ENCODE measurements around the gene CAMK1D.
"Not testable (repeated sequence)": the region's sequence is repeated elsewhere in the genome, so short reads cannot be mapped to it uniquely, and the experiment has no call there.

Gene CAMK1D

GRCh38 chr10:12518024-12518423 is 168.7 kb downstream of the CAMK1D start:
- no peak for DNase-seq (ENCODE audit: low spot score)

DNA sequence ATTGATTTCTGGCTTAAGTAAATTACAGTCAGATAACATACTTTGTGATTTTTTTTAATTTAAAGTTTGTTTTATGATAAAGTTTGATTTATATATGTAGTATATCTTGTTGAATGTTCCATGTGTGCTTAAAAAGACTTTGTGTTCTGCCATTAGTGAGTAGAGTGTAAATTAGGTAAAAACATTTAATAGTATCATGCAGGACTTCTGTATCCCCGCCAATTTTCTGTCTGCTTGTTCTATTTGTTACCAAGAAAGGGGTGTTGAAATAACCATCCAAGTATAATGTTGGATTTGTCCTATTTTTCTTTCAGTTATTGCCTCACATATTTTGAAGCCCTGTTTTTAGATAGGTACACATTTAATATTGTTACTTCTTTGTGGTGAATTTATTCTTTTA is 172.1 kb downstream of the CAMK1D start:
- DNase-seq (ENCODE audit: low spot score): no peak

- DNase-seq (ENCODE audit: low spot score): no peak
Observed at GRCh38 chr10:12526311-12526710, 177.0 kb downstream of the CAMK1D start.

GRCh38 chr10:12529976-12530375 is 180.6 kb downstream of the CAMK1D start:
- DNase-seq (ENCODE audit: low spot score): no peak

- no peak for DNase-seq (ENCODE audit: low spot score)
Observed at GRCh38 chr10:12531305-12532220, 182.2 kb downstream of the CAMK1D start.

- DNase-seq (ENCODE audit: low spot score): no peak
Observed at GRCh38 chr10:12533151-12533550, 183.8 kb downstream of the CAMK1D start.

GRCh38 chr10:12533723-12534122 is 184.4 kb downstream of the CAMK1D start:
- no peak for DNase-seq (ENCODE audit: low spot score)

DNA sequence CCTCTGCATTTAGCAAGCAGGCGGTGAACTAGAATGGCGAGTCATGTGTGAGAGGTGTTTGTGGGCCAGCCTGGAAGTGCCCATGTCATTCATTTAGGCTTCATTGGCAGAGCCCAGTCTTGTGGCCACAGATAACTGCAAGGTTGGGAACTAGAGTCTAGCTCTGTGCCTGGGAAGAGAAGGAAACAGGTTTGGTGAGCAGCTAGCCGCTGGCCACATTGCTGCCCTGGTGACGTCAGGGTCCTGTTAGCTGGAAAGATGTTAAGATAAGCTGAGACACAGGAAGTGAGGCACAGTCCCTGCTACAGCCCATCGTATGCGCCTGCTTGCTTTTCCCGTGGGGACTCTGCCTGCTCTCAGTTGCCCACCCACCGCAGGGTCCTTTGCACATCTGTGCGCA is 185.5 kb downstream of the CAMK1D start:
- DNase-seq (ENCODE audit: low spot score): peak; percentile 13

DNA sequence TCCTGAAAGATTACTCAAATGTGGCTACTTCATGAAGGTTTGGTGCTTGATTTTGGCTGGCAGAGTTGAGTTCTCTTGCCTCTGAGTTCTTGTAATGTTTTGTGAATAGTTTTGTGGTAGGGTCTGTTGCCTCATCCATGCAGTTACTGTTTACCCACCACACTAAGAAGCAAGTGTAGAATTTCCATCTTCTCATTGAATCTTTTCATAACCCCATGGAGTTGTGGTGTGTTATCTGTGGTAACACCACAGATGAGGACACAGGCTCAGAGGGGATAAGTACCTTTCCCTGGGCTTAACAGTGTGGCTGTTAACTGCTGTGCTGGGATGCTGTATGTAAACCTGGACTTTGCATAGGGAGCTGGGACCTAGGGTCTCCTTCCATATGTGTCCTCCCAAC is 186.3 kb downstream of the CAMK1D start:
- no peak for DNase-seq (ENCODE audit: low spot score)

DNA sequence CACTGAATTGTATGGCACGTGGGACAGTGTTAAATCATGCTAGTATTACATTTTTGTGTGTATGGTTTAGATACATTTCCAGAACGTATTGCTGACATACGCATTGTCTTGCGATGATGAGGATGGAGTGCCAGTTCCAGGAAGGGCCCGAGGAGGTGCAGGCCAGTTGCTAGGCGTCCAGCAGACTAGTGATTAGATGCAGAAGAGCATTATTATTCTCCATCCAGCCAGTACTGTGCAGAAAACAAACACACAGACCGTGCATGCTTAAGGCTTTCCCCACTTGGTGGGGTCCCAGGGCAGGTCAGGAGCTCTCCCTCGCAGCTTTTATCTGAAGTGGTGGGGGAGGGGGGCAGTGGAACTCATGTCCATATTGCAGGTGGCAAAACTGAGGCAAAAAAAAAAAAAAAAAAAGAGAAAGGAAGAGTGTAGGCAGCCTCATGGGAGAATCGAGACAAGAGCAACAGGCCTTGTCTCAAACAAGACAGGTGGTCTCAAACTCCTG is 189.2 kb downstream of the CAMK1D start:
- DNase-seq (ENCODE audit: low spot score): no peak

GRCh38 chr10:12539350-12540164 is 190.2 kb downstream of the CAMK1D start:
- DNase-seq (ENCODE audit: low spot score): no peak

- DNase-seq (ENCODE audit: low spot score): no peak
Observed at GRCh38 chr10:12540341-12540781, 191.0 kb downstream of the CAMK1D start.

- no peak for DNase-seq (ENCODE audit: low spot score)
Observed at GRCh38 chr10:12541446-12542067, 192.2 kb downstream of the CAMK1D start.

DNA sequence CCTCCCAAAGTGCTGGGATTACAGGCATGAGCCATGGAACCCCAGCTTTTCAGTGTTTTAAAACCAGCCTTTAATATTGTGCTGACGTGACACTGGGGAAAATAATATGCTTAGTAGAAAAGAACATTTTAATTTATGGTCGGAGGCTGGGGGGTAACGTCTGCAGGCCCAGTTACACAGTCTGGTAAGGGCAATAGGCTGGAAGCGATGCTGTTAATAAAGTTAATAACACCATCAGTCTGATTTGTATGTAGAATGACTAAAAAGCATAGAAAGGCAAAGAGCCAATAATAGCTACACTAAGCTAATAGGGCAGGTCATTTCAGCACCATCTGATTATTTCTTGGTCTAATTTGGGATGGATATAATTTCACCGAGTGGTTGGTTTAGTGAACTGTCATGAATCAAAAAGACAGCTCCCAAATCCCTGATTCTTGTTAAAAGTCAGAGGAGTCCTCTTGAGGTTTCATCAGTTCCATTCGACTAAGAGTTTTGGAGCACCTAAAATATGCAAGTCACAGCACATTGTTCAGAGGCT is 192.9 kb downstream of the CAMK1D start:
- DNase-seq (ENCODE audit: low spot score): no peak

DNA sequence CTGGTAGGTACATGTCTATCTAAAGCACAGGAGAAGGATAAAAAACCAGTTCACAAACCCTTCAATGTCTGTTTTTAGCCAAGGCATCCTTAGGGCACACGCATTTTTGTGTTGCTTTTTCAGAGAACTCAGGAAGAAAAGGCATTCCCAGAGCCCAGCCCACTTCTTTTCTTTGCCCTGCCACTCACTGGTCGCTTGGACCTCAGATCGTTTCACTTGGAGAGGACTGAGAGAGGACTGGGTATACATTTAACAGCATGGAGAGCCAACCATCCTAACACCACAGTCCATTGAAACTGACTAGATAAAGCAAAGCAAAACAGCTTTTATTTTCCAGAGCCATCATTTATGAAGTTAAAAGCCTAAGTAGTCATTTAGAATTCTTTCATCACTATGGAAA is 194.2 kb downstream of the CAMK1D start:
- DNase-seq (ENCODE audit: low spot score): no peak

DNA sequence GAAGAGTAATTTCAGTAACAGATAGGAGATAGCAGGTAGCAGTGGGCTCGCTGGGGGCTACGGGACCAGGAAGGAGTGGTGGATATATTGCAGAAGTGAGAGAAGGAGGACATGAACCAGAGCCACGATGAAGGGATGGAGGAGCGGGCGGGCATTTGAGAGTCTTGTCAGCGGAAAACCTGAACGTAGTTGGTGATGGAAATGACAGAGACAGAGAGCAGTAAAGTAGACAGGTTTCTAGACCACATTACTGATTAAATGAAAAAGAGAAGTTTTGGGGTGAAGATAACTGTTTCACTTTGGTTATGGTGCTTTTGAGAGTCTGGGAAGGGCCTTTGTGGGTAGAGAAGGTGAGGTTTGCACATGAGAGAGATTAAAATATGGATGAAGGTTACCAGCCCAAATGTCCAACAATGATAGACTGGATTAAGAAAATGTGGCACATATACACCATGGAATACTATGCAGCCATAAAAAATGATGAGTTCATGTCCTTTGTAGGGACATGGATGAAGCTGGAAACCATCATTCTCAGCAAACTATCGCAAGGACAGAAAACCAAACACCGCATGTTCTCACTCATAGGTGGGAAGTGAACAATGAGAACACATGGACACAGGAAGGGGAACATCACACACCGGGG is 196.9 kb downstream of the CAMK1D start:
- not testable (repeated sequence) for DNase-seq (ENCODE audit: low spot score)

GRCh38 chr10:12547301-12547771 is 198.0 kb downstream of the CAMK1D start:
- no peak for DNase-seq (ENCODE audit: low spot score)

GRCh38 chr10:12549297-12549696 is 199.9 kb downstream of the CAMK1D start:
- no peak for DNase-seq (ENCODE audit: low spot score)

DNA sequence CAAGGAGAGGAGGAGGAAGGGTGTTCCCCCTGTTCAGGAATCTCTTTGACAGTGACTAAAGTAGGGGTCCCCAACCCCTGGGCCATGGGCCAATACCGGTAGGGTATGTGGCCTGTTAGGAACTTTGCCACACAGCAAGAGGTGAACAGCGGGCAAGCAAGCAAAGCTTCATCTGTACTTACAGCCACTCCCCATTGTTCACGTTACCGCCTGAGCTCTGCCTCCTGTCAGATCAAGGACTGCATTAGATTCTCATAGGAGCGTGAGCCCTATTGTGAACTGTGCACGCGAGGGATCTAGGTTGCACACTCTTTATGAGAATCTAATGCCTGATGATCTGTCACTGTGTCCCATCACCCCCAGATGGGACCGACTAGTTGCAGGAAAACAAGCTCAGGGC is 201.6 kb downstream of the CAMK1D start:
- no peak for DNase-seq (ENCODE audit: low spot score)

- DNase-seq (ENCODE audit: low spot score): no peak
Observed at GRCh38 chr10:12556039-12556438, 206.7 kb downstream of the CAMK1D start.

GRCh38 chr10:12559578-12560178 is 210.3 kb downstream of the CAMK1D start:
- DNase-seq (ENCODE audit: low spot score): no peak

Measured in hepatic stellate cell (primary cell).